ENCODE results near the gene E2F6. TPM values are rescaled to one million over a fixed set of nuclear protein-coding genes. Genes with fewer than 3 reads are reported as not detected.

The E2F6 gene
- total RNA-seq, 4 donors from 2014 or later: 10.1 to 18.2 (median 13.4) TPM

DNA sequence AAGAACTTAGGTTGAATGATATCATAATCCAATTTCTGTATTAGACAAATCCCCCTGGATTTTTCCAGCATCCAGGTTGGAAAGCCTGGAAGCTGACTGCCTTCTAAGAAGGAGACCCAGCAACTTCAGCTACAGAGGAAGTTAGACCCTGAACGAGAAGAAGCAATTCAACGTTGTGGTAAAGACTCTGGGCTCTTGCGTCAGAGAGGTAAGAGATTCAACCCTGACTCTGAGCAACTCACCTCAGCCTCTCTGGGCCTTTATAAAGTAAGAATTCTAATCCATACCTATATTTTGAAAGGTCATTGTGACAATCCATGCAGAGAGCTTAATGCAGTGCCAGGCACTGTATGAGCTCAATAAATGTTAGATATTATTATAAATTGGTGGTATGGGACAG lies 9.7 kb downstream of the E2F6 start:
- no peak for TF ChIP-seq POLR2A (IDR thresholded peaks at IDR 0.05)
- TF ChIP-seq, protein P1, sequence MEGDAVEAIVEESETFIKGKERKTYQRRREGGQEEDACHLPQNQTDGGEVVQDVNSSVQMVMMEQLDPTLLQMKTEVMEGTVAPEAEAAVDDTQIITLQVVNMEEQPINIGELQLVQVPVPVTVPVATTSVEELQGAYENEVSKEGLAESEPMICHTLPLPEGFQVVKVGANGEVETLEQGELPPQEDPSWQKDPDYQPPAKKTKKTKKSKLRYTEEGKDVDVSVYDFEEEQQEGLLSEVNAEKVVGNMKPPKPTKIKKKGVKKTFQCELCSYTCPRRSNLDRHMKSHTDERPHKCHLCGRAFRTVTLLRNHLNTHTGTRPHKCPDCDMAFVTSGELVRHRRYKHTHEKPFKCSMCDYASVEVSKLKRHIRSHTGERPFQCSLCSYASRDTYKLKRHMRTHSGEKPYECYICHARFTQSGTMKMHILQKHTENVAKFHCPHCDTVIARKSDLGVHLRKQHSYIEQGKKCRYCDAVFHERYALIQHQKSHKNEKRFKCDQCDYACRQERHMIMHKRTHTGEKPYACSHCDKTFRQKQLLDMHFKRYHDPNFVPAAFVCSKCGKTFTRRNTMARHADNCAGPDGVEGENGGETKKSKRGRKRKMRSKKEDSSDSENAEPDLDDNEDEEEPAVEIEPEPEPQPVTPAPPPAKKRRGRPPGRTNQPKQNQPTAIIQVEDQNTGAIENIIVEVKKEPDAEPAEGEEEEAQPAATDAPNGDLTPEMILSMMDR (IDR thresholded peaks at IDR 0.05): no peak
- peak in 1 of 2 donors; percentile 4 for DNase-seq (ENCODE audit: low spot score in 2 of 2)
- WGBS, 2 donors: 78 to 88% methylated on average over 3 of the region's 3 CpGs
- intact Hi-C loops (cut with DNase I; ENCODE audit: low total_unique reads): no loop called here
- H3K4me3 ChIP-seq (ENCODE audit: low read depth, poor library complexity, severe bottlenecking): no peak overlapping the region

DNA sequence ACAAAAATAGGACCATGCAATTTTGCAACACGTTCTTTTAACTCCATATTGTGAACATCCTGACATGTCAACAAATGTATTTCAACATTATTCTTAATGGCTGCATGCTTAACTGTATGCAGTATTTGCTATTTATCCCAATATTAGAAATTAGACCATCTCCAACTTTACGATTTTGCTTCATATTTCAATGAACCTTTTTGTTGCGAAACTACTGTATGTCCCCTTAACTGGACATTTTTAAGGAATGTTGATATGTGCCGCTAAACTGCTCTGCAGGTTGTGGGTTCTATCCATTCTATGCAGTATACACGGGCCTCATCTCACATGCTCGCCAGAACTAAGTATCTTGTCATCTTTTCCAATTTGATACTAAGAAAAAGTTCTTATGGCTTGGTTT lies 11.1 kb downstream of the E2F6 start:
- WGBS, 2 donors: 89 to 91% methylated on average over 6 of the region's 6 CpGs
- intact Hi-C loops (cut with DNase I; ENCODE audit: low total_unique reads): loop anchor here (5.0 kb wide), 1 partner anchor 323 kb away; a partner anchor contains a TSS
- TF ChIP-seq, protein P1 (IDR thresholded peaks at IDR 0.05): no peak
- no peak for TF ChIP-seq POLR2A (IDR thresholded peaks at IDR 0.05)
- H3K4me3 ChIP-seq (ENCODE audit: low read depth, poor library complexity, severe bottlenecking): no peak overlapping the region
- no peak for DNase-seq (ENCODE audit: low spot score in 2 of 2)

DNA sequence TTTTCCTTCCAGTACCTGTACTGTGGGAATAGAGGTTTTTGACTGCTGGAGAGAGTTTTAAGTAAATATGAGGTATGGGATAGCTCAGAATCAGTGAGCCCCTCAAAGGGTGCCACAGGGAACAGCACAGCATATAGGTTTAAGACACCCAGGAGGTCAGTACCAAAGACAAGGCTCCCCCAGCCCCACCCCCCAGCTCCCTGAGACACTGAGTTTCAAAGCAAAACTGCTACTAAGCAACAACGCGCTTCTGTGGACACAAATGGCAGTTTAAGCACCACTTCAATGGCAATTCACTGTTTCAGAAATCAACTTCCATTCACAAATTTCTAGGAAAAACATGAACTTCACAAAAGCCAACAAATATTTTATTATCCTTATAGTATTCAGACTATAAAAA lies 15.2 kb downstream of the E2F6 start:
- H3K4me3 ChIP-seq (ENCODE audit: low read depth, poor library complexity, severe bottlenecking): no peak overlapping the region
- DNase-seq (ENCODE audit: low spot score in 2 of 2): no peak
- intact Hi-C loops (cut with DNase I; ENCODE audit: low total_unique reads): loop anchor here (5.0 kb wide), 1 partner anchor 318 kb away; a partner anchor contains a TSS
- TF ChIP-seq POLR2A (IDR thresholded peaks at IDR 0.05): no peak
- TF ChIP-seq, protein P1 (IDR thresholded peaks at IDR 0.05): no peak
- WGBS, 2 donors: 96% methylated on average over 2 of the region's 2 CpGs

DNA sequence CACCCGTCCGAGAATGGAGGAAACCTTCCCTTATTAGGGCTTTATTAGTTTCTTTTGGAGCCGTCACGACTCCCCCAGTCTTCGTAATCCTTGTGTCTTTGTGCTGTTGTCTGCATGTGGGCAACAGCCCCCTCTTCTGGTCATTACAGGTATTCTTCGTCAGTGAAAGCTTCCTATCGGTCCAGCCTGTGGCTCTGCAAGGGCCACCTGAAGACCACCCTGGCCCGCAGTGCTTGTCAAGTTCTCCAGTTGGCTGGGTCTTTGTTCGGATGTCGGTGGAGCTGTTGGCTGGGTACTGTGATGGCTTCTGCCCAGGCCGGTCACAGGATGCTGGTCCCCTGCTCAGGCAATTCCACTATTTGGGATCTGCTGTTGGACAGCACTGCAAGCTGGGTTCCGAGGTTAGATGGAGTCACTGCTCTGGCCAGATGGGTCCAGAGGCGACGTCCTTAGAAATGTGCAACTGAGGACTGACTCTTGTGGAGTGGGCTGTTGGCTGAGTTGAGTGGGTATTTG lies 19.2 kb downstream of the E2F6 start:
- peak; percentile 59 to 67 for DNase-seq (ENCODE audit: low spot score in 2 of 2)
- WGBS, 2 donors: 52 to 60% methylated on average over 13 to 14 of the region's 14 CpGs
- TF ChIP-seq, protein P1 (IDR thresholded peaks at IDR 0.05): peak in 1 of 3 donors; percentile 39
- no peak for TF ChIP-seq POLR2A (IDR thresholded peaks at IDR 0.05)
- intact Hi-C loops (cut with DNase I; ENCODE audit: low total_unique reads): loop anchor here (10.0 kb wide), 1 partner anchor 612 kb away; no protein-coding TSS in a partner anchor
- H3K4me3 ChIP-seq (ENCODE audit: low read depth, poor library complexity, severe bottlenecking): no peak overlapping the region

DNA sequence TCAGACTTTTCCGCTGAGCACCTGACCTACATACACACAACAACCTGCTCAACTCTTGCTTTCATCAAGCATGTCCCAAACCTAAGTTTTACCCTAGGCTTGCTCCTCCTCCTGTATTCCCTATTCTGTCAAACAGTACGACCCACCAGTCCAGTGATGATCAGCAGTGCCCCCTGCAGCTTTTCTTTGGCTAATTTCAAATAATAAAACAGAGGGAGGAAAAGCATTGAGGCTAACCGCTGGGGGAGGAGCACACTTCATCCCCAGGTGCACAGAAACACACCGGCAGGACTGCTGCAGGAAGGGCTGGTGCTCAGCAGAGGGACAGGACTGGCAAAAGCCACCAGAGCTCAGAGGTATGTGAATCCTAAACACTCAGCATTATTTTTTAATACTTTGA lies 21.2 kb downstream of the E2F6 start:
- DNase-seq (ENCODE audit: low spot score in 2 of 2): no peak
- 77 to 88% methylated on average over 4 of the region's 4 CpGs for WGBS, 2 donors
- TF ChIP-seq POLR2A (IDR thresholded peaks at IDR 0.05): no peak
- TF ChIP-seq, protein P1 (IDR thresholded peaks at IDR 0.05): no peak
- intact Hi-C loops (cut with DNase I; ENCODE audit: low total_unique reads): loop anchor here (10.0 kb wide), 1 partner anchor 610 kb away; no protein-coding TSS in a partner anchor
- H3K4me3 ChIP-seq (ENCODE audit: low read depth, poor library complexity, severe bottlenecking): no peak overlapping the region

Data from lower leg skin (tissue), 4 donors.